Activated naive CD4-positive, alpha-beta T cell treated with anti-CD3 and anti-CD28 coated beads, Interleukin-2, amount 50 U/mL, for 16 hours (primary cell): ENCODE data around the gene DCST1.

Experiments used
- DNase-seq: peaks from one replicate; pipeline ENCODE4 v3.0.0-alpha.2; 2020

DCST1 gene

DNA sequence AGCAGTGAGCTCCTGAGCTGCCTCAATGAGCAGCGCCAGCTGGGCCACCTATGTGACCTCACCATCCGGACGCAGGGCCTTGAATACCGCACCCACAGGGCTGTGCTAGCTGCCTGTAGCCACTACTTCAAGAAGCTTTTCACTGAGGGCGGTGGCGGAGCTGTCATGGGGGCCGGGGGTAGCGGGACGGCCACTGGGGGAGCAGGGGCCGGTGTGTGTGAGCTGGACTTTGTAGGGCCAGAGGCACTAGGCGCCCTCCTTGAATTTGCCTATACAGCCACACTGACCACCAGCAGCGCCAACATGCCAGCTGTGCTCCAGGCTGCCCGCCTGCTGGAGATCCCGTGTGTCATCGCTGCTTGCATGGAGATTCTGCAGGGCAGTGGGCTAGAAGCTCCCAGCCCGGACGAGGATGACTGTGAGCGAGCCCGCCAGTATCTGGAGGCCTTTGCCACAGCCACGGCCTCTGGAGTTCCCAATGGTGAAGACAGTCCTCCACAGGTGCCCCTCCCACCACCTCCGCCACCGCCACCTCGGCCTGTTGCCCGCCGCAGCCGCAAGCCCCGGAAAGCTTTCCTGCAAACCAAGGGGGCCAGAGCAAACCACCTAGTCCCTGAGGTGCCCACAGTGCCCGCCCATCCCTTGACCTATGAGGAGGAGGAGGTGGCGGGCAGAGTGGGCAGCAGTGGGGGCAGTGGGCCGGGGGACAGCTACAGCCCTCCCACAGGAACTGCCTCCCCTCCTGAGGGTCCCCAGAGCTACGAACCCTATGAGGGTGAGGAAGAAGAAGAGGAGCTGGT, 18.7 kb upstream of the DCST1 start:
- peak; percentile 7 for DNase-seq

DNA sequence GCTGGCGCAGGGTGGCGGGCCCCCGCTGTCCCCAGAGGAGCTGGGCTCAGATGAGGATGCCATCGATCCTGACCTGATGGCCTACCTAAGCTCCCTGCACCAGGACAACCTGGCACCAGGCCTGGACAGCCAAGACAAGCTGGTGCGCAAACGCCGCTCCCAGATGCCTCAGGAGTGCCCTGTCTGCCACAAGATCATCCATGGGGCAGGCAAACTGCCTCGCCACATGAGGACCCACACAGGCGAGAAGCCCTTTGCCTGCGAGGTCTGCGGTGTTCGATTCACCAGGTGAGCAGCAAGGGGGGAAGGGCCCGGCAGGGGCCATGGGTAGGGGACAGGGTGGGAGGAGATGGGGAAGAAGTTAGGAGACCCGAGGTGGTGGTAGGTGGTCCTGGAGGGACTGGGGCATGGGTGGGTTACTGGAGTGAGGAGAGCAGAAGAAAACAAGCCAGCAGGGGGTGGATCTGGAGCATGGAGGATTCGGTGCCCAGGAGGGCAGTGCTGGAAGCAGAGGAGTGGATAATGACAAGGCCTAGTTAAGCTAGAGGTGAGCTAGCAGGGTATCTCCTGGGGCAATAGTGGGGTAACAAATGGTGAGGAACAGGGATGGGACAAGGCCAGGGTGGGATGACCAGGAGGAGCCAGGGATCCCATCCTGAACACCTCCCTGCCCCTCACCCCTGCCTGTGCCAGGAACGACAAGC, 17.9 kb upstream of the DCST1 start:
- no peak for DNase-seq

DNA sequence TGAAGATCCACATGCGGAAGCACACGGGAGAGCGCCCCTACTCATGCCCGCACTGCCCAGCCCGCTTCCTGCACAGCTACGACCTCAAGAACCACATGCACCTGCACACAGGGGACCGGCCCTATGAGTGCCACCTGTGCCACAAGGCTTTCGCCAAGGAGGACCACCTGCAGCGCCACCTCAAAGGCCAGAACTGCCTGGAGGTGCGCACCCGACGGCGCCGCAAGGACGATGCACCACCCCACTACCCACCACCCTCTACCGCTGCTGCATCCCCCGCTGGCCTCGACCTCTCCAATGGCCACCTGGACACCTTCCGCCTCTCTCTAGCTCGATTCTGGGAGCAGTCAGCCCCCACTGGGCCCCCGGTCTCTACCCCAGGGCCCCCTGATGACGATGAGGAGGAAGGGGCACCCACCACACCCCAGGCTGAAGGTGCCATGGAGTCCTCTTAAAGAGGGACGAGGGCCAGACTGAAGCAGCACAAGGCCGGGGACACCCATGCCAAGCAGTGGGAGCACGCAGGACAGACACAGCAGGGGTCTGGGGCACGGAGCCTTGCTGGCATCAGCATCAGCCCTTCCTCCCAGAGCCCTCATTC, 17.3 kb upstream of the DCST1 start:
- no peak for DNase-seq

DNA sequence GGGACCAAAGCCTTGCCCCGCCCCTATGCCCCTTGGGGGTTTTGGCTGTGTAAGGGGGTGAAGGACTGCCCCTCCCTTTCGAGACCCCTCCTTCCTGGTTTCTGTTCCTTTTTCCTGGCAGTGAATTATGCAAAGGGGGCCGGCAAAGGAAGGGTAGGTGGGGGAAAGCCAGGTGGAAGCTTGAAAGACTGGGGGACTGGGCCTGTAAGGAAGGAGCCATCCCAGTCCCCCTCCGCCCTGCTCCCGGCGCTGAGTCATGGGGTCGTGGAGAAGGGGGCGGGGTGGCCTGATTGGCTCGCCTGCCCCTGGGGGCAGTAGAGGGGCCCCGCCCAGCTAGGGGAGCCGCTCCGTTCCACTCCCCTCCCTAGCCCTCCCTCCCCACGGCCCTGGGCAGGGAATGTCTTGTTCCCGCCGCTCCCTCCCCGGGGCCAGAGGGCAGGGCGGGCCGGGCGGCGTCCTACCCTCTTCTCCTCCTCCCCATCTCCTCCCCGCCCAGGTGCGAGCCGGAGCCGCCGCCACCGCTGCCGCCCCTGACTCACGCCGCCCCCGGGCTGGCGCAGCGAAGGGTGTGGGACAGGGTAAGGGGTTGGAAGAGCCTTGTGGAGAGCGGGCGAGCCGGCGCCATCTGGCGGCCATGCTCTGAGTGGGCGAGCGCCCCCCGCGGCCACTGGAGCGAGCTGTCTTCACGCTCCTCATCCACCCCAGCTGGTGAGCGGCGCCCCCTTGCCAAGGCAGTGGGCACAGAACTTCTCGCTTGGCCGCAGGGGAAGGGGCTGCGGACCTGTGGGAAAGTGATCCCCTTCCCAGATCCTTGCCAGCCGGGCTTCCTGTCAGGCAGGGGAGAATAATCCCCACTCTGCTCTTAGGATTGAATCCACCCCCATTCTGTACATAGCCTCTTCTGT, 16.3 kb upstream of the DCST1 start:
- peak; percentile 95 for DNase-seq

DNA sequence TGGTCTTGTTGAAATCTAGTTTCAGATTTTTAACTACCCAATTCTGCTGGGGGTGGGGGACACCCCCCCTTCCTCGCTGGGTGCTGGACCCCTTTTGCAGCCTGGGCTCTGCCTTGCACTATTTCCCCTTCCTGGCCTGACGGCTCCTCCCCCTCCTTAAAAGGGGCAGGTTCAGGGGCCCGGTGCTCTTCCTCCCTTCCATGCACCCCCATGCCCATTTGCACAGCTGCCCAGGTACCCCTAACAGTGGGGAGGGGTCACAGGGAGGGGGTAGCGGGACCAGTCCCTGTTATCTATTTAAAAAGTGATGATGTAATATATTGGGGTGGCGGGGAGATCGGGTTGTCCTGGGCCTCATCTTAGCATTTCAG, 15.7 kb upstream of the DCST1 start:
- no peak for DNase-seq

DNA sequence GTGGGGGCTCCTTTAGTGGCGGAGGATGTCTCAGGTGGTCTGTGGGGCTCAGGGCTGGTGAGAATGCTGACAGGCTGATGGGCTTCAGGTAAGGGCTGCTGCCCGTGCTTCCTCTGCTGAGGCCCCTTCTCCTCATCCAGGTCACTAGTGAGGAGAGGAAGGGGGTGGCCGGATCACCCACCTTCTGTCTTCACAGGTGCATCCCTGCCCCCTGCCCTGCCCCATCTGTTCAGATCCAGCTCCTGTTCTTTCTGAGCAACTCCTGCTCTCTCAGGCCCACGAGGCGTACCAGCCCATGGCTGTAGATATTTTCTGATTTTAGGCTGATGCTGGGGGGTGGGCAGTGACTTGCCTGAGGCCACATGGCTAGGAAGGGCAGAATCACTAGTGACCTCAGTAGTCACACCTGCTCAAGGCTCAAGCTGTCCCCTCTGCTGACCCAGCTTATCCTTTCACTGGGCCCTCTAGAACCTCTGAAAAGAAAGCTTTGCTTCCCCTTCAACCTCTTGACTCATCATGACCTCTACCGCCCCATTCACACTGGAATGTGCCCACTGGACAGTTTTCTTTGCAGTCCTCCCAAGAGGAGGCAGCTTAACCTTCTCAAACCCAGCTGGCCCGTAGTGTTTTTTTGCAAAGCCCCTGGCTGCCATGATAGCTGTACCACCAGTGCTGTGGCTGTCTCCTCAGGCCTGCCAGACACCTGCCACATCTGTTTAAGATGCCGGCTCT, 14.8 kb upstream of the DCST1 start:
- DNase-seq = no peak

DNA sequence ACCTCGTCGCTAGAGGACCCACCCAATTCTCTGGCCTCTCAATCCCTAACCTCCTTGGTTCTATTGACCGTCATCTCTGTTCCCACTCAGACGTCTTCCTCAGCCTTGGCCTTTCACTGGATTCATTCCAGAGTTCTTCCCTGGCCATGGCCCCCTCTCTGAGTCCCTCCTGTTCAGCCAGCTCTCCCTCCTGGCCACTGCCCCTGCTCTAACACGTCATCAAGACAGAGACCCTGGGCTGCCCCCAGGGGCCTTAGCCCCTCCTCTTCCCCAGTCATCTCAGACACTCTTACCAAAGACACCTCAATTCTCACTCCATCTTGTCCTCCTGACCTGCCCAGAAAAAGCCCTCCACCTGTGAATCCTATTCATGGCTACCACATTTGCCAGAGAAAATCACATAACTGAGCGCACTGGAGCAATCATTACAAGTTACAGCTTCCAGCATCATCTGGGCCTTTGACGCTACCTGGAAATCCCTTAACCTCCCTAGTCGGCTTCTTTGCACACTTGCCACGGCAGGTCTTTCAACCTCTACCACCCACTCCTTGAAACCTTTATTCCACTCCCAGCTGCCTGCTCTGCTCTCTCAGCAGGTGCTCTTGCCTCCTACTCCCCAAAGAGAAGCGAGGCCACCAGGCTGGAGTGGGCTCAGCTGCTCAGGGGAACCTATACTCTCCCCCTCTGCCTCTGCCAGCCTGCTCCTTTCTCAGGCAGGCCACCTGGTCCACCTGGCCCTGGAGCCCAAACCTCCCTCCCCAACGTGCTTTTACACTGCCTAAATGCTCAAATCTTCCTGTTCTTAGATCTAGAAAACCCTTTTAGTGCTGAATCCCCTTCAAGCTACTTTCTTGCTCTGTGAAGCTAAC, 14.0 kb upstream of the DCST1 start:
- no peak for DNase-seq

DNA sequence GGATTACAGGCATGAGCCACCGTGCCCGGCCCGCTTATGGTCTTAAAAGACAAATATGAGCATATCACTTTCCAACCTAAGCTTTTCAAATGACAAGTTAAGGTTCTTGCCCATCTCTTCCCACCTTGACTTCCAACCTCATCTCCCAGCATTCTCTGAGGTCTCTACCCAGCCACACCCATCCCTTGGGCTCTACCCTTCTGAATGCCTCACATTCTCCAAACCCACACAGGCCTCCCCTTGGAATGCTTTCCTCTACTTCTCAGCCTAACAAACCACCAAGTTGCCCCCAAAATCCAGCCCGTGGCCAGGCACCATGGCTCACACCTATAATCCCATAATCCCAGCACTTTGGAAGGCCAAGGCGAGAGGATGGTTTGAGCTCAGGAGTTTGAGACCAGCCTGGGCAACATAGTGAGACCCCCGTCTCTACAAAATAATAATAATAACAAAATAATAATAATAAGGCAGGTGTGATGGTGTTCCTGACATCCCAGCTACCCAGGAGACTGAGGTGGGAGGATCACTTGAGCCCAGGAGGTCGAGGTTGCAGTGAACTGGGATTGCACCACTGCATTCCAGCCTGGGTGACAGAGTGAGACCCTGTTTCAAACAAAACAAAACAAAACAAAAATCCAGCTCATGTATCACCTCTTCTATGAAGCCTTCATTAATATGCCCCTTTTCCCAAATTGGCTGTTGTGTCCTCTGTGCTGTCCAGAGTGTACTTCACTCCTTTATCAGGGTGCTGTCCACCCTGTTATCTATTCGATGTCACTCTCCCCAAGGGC, 11.3 kb upstream of the DCST1 start:
- DNase-seq = no peak

DNA sequence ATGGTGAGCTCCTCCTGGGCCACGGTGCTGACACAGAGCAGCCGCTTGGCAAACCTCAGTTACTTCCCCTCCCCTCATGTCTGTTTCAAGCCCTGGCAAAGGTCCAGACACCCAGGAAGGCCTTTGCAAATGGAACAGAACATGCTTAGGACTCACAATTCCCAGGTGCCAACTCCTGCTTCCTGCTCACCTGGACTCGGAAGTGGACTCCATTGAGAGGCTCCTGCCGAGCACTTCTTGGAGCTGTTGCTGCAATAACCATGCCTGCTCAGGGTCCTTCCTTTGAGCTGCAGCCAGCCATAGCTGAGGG, 10.7 kb upstream of the DCST1 start:
- no peak for DNase-seq

DNA sequence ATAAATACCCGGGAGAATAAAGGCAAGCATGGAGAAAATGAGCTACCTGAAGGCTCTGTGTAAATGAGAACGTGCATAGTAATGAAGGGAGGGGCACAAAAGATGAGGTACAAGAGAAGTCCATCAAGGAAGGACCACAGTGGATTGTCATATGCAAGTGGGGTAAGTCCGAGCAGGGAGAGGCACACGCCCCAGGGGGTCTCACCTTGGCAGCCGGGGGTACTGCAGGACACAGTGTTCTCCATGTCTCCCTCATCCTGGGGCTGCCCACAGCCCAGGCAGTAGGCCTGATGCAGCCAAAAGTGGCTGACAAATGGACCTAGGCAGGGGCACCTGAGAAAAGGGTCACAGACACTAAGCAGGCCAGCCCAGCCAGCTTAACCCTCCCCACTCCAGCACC, 10.0 kb upstream of the DCST1 start:
- no peak for DNase-seq

DNA sequence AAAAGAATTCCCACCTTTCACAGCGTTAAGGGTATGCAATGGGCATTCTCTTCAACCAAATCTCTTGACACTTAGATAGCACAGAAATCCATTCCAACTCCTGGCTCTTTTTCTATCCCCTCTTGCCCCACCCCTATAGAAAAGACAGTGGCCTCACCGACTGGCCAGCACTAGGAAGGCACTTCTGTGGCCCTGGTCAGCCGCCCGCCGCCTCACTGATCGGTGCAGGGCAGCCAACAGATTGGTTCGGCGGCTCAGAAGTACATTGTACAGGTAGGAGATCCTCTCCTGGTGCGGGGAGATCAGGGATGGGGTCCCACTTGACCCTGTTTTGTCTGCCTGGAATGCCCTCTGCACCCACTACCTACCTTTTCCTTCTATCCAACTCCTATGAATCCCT, 9.3 kb upstream of the DCST1 start:
- no peak for DNase-seq

DNA sequence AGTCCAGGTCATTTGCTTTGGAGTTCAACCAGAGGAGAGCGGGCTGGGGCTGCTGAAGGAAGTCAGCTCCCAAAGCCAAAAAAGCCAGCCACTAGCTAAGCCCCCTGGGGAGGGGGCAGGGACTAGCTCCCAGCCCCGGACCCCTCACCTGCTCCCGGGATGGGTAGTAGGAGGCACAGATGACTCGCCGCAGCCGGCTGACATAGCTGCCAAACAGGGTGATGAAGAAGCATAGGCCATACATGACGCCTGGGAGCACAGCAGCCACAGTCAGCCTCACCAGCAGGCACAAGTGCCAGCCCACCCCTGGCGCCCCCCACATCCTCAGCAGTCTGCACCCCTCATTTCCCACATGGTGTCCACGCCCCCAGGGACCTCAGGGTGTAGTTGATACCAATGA, 7.5 kb upstream of the DCST1 start:
- DNase-seq = no peak

DNA sequence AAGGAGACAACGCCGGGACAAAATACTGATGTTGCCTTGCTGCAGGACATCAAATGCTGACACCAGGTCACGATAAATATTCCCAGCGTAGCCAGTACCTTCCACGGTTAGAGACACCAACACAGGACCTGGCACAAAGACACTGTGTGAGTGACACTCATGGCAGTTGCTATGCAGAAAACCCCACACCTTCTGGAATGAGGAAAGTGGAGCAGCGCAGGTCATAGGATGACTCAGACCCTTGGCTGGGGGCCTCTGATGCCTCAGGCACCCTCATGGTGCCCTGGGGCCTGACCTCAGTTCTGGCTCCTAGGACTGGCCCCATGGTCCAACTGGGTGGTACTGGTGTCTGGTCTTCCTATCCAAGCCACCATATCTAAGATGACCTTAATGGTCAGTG, 7.0 kb upstream of the DCST1 start:
- no peak for DNase-seq

DNA sequence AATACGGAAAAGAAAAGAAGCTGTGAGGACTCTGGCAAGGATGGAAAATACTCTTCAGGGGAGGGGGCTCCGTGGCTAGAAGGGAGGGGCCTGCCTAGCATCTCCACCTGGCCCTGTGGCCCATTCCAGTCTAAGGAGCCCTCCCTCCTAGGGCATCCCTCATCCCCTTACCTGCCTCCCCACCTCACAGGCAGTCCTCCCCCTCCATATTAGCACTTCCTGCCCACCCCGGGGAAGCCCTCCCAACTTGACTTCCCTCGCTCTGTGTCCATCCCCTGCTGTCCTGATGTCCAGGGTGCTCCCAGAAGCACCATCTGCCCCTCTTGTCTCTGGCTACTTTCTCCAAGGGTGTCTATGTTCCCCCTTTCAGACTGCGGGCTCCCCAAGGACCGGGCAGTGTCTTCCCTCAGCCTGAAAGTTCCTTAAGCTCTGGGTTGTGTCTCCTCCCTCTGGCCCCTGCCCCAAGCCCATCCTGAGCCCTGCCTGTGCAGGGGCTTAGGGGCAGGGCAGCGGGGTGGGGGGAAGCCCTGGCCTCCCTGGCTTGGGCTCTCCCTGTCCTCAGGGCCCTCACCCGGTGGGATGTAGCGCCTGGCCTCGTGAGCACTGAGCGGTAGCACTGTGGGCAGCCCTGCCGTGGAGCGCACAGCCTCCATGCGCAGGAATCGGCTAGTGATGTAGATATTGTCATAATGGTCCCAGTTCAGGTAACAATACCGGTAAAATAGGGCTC, 3.9 kb upstream of the DCST1 start:
- DNase-seq = no peak

DNA sequence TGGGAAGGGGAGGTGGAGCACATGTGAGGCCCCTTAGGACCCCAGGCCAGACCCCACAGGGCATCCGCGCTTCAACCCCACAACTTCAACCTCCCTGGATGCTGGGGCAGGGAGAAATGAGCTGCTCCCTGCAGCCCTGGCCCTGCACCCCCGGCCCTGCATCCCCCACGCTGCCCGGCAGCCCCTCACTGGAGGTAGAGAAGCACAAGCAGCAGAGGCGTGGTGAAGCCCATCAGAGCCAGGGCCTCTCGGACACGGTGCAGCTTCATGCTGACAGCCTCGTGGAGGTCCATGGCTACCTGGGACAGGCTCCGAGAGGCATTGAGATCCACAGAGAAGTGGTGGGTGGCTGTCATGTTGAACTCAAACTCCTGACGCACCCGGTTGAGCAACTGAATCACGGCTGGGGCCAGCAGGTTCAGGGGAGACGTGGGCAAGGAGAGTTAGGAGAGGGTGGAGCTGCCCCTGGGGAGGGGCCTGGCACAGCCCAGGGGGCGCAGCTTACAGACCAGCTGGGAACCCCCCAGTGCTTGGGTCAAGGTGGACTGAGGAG, 3.3 kb upstream of the DCST1 start:
- DNase-seq = no peak

DNA sequence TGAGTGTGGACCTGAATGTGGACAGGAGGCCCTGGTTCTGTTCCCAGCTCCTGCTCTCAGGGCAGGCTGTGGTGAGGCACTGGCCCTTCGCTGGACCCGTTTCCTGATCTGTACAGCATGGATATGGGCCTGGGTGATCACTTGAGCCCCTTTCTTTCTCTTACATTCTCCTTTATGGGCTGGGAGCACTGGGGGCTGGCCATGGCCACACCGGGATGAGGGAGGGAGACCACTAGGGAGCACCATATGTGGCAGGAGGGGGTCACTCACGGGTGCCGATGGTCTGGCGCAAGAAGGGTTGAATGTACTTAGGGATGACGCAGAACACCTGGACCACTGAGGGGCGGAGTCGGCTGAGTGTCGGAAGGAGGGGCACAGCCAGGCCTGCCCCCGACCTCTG, 2.7 kb upstream of the DCST1 start:
- no peak for DNase-seq

DNA sequence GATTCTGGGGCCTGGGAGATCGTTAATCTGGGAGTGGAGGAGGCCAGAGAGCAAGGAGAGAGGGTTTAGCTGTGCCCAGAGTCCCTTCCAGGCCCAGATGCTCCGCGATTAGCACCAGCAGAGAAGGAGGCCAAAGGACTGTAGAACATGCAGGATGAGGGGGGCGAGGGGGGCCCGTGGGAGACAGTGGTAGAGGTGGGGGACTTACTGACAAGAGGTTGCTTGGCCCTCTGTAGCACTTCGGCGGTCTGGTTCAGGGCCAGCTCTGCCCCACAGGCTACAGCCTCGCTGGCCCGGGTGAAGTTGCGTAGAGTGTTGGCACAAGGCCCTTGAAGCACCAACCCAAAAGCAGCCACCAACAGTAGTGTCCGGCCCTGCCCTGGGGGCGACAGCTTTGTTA, 738 bp upstream of the DCST1 start:
- DNase-seq = no peak

DNA sequence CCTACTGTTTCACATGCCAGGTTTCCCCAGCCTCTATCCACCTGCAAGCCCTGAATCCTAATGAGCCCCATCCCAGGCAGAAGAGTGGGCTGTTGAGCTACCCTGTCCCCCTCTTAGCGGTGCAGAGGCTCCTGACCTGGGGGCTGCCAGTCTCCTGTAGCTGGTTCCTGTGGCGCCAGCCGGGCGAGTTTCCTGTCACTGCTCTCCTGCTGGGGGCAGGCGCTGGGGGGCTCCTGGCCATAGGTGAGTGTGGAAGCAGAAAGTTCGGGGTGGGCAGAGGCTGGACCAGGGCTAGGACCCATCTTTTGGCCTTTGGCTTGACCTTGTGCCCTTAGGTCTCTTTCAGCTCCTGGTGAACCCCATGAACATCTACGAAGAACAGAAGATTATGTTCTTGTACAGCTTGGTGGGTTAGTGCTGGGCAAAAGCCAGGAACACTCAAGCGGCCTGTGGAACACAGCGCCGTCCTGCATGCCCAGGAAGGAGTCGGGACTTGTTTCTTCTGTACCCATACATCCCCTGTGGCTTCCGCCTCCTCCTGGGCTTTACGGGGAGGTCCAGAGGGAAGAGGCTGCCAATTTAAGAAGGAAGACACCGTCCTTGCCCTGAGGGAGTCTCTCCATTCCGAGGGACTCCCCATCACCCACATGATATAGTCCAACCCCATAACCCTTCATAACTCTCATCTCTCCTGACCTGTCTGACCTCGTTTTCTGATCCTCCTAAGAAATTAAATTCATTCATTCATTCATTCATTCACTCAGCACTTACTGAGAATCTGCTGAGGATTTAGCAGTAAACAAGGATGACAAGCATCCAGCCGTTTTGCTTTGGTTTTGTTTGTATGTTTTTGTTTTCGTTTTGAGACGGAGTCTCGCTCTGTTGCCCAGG, 939 bp downstream of the DCST1 start:
- no peak for DNase-seq

DNA sequence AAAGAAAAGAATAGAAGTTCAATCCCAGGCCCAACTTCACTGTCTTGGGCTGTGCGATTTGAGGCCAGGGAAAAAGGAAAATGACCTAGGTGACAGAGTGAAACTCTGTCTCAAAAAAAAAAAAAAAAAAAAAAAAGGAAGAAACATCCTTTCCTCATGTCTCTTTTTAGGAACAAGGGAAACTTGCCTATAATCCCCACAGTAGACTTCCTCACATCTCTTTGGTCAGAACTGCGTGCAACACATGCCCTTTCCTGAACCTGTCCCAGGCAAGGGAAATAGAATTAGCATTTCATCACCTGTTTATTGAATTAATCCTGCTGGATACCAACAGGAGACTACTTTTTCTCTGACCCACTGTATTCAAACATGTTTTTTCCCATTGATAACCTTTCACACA, 2.3 kb downstream of the DCST1 start:
- no peak for DNase-seq
